OCI-LY1 (cell line): Measurements from ENCODE around the gene SNX5.

Experiments used
- CTCF ChIP-seq: fragments of 200-600 bp; sonication (generic), shearing (Covaris generic); IDR thresholded peaks from 2 replicates; pipeline ENCODE4 v1.5.1; 2017; ENCODE audit warnings: mild to moderate bottlenecking, antibody characterized with exemption, low read length, moderate library complexity, mixed read lengths
- EZH2 ChIP-seq: fragments of 200-600 bp; sonication (generic), shearing (Covaris generic); IDR thresholded peaks from 2 replicates; pipeline ENCODE4 v1.8.0; 2017; ENCODE audit warnings: borderline replicate concordance, mixed run types, mild to moderate bottlenecking, antibody characterized with exemption, low read length, moderate library complexity, mixed read lengths

- TF ChIP-seq CTCF: no peak
- TF ChIP-seq EZH2: no peak
Measured at GRCh38 chr20:17911927-17912326, 56.7 kb downstream of the SNX5 start.
